Measurements from ENCODE around the gene C1QTNF1. TPM values are rescaled to one million over a fixed set of nuclear protein-coding genes. Genes with fewer than 3 reads are reported as not detected.

C1QTNF1 gene
- total and polyA plus RNA-seq, 4 donors = 7.4 to 84.5 (median 30.0) TPM

DNA sequence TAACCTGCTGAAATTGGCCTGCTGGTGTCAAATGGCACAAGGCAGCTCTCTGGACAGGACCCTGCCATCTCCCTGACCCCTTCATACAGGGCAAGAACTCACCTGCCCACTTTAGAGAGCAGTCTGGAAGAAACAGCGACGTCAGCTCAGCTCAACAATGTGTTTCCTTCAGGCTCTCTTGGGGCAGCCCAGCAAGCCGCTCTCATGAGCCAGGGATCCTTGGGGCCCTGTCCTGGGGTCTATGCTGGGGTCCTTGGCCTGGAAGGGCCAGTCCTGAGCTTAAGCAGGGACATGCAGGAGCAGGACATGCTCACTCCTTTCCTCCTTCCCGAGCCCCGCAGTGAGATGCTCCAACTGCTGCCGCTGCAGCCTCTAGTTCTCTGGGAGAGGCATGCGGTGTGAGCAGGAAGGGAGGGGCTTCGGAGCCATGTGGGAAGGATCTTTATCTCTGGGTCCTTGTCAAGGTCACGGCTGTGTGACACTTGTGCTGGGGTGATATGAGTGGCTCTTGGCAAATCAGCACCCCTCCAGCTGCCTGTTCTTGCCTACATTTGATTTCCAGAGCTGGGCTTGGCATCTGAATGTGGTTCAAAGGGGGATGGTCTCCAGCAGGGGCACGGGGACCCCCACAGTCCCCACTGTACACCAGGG lies 3.4 kb downstream of the C1QTNF1 start:
- DNase-seq = no peak
- Histone ChIP-seq H3K9ac (ENCODE audit: insufficient read depth in 1 of 2, low read length in 2 of 2) (no peak overlapping the region), H3K4me1 (ENCODE audit: control insufficient read depth in 5 of 5, insufficient read depth in 5 of 5, low read length in 5 of 5) (peaks cover 4 to 39% (median 11%) of the 10 kb centered on the region in 5 donors), H3K4me3 (no peak overlapping the region), H3K27me3 (ENCODE audit: control insufficient read depth in 3 of 3, insufficient read depth in 3 of 3, low read length in 2 of 3) (peaks cover 0 to 51% (median 9%) of the 10 kb centered on the region in 3 donors), H3K9me3 (ENCODE audit: control insufficient read depth in 4 of 4, insufficient read depth in 3 of 4, low read length in 3 of 4) (peaks cover 0 to 2% (median 0%) of the 10 kb centered on the region in 4 donors), H3K36me3 (ENCODE audit: control insufficient read depth in 4 of 4, insufficient read depth in 4 of 4, low read length in 4 of 4) (no peaks in the 10 kb centered on the region), H3K27ac (ENCODE audit: low read depth in 1 of 2, low read length in 1 of 2) (peak overlapping the region; percentile 7 to 76)
- ATAC-seq (ENCODE audit: insufficient read depth, low FRiP score) = no peak
- TF ChIP-seq, protein P1, sequence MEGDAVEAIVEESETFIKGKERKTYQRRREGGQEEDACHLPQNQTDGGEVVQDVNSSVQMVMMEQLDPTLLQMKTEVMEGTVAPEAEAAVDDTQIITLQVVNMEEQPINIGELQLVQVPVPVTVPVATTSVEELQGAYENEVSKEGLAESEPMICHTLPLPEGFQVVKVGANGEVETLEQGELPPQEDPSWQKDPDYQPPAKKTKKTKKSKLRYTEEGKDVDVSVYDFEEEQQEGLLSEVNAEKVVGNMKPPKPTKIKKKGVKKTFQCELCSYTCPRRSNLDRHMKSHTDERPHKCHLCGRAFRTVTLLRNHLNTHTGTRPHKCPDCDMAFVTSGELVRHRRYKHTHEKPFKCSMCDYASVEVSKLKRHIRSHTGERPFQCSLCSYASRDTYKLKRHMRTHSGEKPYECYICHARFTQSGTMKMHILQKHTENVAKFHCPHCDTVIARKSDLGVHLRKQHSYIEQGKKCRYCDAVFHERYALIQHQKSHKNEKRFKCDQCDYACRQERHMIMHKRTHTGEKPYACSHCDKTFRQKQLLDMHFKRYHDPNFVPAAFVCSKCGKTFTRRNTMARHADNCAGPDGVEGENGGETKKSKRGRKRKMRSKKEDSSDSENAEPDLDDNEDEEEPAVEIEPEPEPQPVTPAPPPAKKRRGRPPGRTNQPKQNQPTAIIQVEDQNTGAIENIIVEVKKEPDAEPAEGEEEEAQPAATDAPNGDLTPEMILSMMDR (IDR thresholded peaks at IDR 0.05; ENCODE audit: control extremely low read depth, extremely low read depth) = no peak
- 36 to 60% methylated on average over 10 of the region's 10 CpGs for WGBS, 2 donors

DNA sequence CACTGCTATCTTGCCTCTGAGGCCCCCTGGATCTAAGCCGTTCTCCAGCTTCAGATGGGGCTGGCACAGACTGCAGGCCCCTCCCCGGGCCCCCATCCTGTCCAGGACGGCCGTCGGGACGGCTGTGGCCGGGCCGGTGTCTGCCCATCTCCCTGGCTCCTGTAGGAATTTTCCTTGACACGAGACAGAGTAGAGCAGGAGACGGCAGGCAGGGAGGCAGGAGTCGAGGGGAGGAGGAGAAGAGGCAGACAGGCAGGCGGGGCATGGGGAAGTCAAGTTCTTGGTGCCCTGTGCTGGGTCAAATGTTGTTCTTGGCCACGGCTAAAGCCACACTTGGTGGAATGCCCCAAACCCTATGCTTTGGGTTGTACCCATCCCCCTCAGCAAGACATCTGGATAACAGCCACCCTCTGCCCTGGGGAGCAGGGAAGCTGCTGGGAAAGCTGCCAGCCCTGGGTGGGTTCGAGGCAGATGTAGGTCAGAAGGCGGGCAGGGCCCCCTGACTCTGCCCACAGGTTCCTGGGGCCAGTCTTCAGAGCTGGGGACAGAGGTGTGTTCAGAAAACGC lies 4.0 kb downstream of the C1QTNF1 start:
- Histone ChIP-seq H3K27me3 (ENCODE audit: control insufficient read depth in 3 of 3, insufficient read depth in 3 of 3, low read length in 2 of 3) (peaks cover 0 to 47% (median 9%) of the 10 kb centered on the region in 3 donors), H3K4me3 (no peak overlapping the region), H3K36me3 (ENCODE audit: control insufficient read depth in 4 of 4, insufficient read depth in 4 of 4, low read length in 4 of 4) (no peaks in the 10 kb centered on the region), H3K9ac (ENCODE audit: insufficient read depth in 1 of 2, low read length in 2 of 2) (no peak overlapping the region), H3K4me1 (ENCODE audit: control insufficient read depth in 5 of 5, insufficient read depth in 5 of 5, low read length in 5 of 5) (peaks cover 4 to 35% (median 11%) of the 10 kb centered on the region in 5 donors), H3K27ac (ENCODE audit: low read depth in 1 of 2, low read length in 1 of 2) (peak overlapping the region; percentile 7 to 76), H3K9me3 (ENCODE audit: control insufficient read depth in 4 of 4, insufficient read depth in 3 of 4, low read length in 3 of 4) (peaks cover 0 to 2% (median 0%) of the 10 kb centered on the region in 4 donors)
- 34 to 51% methylated on average over 16 of the region's 16 CpGs for WGBS, 2 donors
- DNase-seq (no peak), ATAC-seq (ENCODE audit: insufficient read depth, low FRiP score) (no peak)
- TF ChIP-seq, protein P1 (IDR thresholded peaks at IDR 0.05; ENCODE audit: control extremely low read depth, extremely low read depth) = no peak

DNA sequence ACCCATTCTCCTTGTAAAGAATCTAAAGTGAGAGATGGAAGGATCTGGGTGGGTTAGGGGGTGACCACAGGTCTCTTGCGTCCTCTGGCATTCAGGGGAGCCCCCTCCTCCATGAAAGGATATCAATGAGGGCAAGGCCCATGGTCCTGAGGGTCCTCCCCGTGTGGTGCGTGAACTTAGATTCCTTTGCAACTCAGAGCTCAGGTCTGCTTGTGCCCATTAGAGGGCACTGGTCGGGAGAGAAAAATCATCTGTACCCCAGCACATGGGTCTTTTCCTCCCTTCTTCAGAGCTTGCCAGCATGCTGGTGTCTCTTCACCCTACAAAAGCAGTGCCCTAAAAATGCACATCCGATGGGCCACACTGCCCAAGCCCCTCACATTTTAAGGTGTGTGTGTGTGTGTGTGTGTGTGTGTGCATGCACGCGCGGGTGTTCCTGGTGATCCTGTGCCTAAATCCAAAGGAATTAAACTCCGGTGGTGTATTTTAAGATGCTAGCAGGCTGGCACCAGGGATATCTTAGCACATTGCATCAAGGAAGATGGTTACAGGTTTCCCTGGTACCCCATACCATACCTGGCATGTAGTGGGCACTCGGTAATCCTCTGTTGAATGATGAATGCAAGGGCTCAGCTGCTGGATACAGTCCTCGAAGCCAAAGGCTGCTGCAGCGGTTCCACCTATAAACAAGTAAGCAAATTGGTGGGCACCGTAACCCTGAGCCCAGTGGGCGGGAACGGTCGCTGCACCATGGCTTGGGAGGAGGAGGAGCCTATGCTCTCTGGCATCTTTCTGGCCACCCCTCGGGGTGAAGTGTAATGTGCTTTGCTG lies 4.7 kb downstream of the C1QTNF1 start:
- Histone ChIP-seq H3K9me3 (ENCODE audit: control insufficient read depth in 4 of 4, insufficient read depth in 3 of 4, low read length in 3 of 4) (peaks cover 0 to 2% (median 0%) of the 10 kb centered on the region in 4 donors), H3K9ac (ENCODE audit: insufficient read depth in 1 of 2, low read length in 2 of 2) (no peak overlapping the region), H3K36me3 (ENCODE audit: control insufficient read depth in 4 of 4, insufficient read depth in 4 of 4, low read length in 4 of 4) (no peaks in the 10 kb centered on the region), H3K27ac (ENCODE audit: low read depth in 1 of 2, low read length in 1 of 2) (no peak overlapping the region), H3K27me3 (ENCODE audit: control insufficient read depth in 3 of 3, insufficient read depth in 3 of 3, low read length in 2 of 3) (peaks cover 0 to 44% (median 9%) of the 10 kb centered on the region in 3 donors), H3K4me1 (ENCODE audit: control insufficient read depth in 5 of 5, insufficient read depth in 5 of 5, low read length in 5 of 5) (peaks cover 4 to 30% (median 10%) of the 10 kb centered on the region in 5 donors), H3K4me3 (no peak overlapping the region)
- TF ChIP-seq, protein P1 (IDR thresholded peaks at IDR 0.05; ENCODE audit: control extremely low read depth, extremely low read depth) = no peak
- DNase-seq (no peak), ATAC-seq (ENCODE audit: insufficient read depth, low FRiP score) (no peak)
- WGBS, 2 donors = 82 to 83% methylated on average over 17 of the region's 17 CpGs
